Skin epidermis (tissue), 12 donors: ENCODE results near the gene UQCRC1.

ENCODE experiments used
- H3K27ac ChIP-seq, 21 experiments: fragments of 200-600 bp; sonication (generic) in 11 of 21; one replicate each; pipeline ENCODE4 v1.5.0; 2020; ENCODE audit warnings: mild to moderate bottlenecking in 3 of 21, inconsistent platforms in 2 of 21, moderate library complexity in 2 of 21
- H3K4me3 ChIP-seq, 7 experiments: fragments of 200-600 bp; sonication (generic) in 2 of 7; one replicate each; pipeline ENCODE4 v1.5.0; 2020; ENCODE audit warnings: inconsistent platforms in 2 of 7, mild to moderate bottlenecking in 2 of 7, moderate library complexity in 1 of 7

Gene UQCRC1

GRCh38 chr3:48600711-48601621, 8.5 kb downstream of the UQCRC1 start:
- peak overlapping the region in 6 of 21 experiments; percentile 3 to 78 (median 56) for H3K27ac ChIP-seq
- no peak overlapping the region for H3K4me3 ChIP-seq

GRCh38 chr3:48599509-48600285, 9.7 kb downstream of the UQCRC1 start:
- Histone ChIP-seq H3K4me3 (no peak overlapping the region), H3K27ac (peak overlapping the region in 15 of 21 experiments; percentile 39 to 95 (median 78))

GRCh38 chr3:48599077-48599501, 10.4 kb downstream of the UQCRC1 start:
- no peak overlapping the region for H3K4me3 ChIP-seq

GRCh38 chr3:48598323-48599076, 10.9 kb downstream of the UQCRC1 start:
- no peak overlapping the region for H3K4me3 ChIP-seq
- peak overlapping the region in 20 of 21 experiments; percentile 39 to 95 (median 76) for H3K27ac ChIP-seq

More at GRCh38 chr3:48599077-48599501, 10.4 kb downstream of the UQCRC1 start:
- peak overlapping the region in 20 of 21 experiments; percentile 39 to 95 (median 76) for H3K27ac ChIP-seq

GRCh38 chr3:48597408-48597800, 12.0 kb downstream of the UQCRC1 start:
- peak overlapping the region in 20 of 21 experiments; percentile 39 to 95 (median 76) for H3K27ac ChIP-seq
- H3K4me3 ChIP-seq: no peak overlapping the region

- H3K4me3 ChIP-seq: no peak overlapping the region
- H3K27ac ChIP-seq: peak overlapping the region in 19 of 21 experiments; percentile 39 to 95 (median 83)
Measured at GRCh38 chr3:48596676-48597407, 12.6 kb downstream of the UQCRC1 start.

- H3K27ac ChIP-seq: peak overlapping the region in 19 of 21 experiments; percentile 7 to 95 (median 83)
- no peak overlapping the region for H3K4me3 ChIP-seq
Measured at GRCh38 chr3:48596157-48596556, 13.3 kb downstream of the UQCRC1 start.

GRCh38 chr3:48595526-48596121, 13.8 kb downstream of the UQCRC1 start:
- H3K4me3 ChIP-seq: peak overlapping the region in 6 of 7 experiments; percentile 35 to 51 (median 50)

GRCh38 chr3:48595075-48595525, 14.3 kb downstream of the UQCRC1 start, which contains the start of gene COL7A1:
COL7A1 (minus strand) TSS chr3:48595329; CDS start chr3:48595159, 170 bp downstream.
- peak within 1 kb of the TSS in 20 of 21 experiments; percentile 40 to 95 (median 84) for H3K27ac ChIP-seq
- peak within 1 kb of the TSS; percentile 35 to 51 (median 49) for H3K4me3 ChIP-seq

More at GRCh38 chr3:48595526-48596121, 13.8 kb downstream of the UQCRC1 start:
- peak overlapping the region in 20 of 21 experiments; percentile 7 to 95 (median 84) for H3K27ac ChIP-seq

- Histone ChIP-seq H3K27ac (peak overlapping the region in 20 of 21 experiments; percentile 40 to 95 (median 84)), H3K4me3 (peak overlapping the region; percentile 35 to 51 (median 49))
Measured at GRCh38 chr3:48594417-48595049, 14.9 kb downstream of the UQCRC1 start.

- H3K27ac ChIP-seq: peak overlapping the region in 3 of 21 experiments; percentile 60 to 90 (median 84)
- H3K4me3 ChIP-seq: peak overlapping the region in 5 of 7 experiments; percentile 35 to 51 (median 49)
Measured at GRCh38 chr3:48593337-48593736, 16.1 kb downstream of the UQCRC1 start.

- Histone ChIP-seq H3K27ac (peak overlapping the region in 1 of 21 experiments; percentile 7), H3K4me3 (no peak overlapping the region)
Measured at GRCh38 chr3:48592519-48593087, 16.8 kb downstream of the UQCRC1 start.

GRCh38 chr3:48591886-48592518, 17.4 kb downstream of the UQCRC1 start:
- Histone ChIP-seq H3K27ac (peak overlapping the region in 1 of 21 experiments; percentile 14), H3K4me3 (no peak overlapping the region)

- H3K27ac ChIP-seq: peak overlapping the region in 1 of 21 experiments; percentile 14
- no peak overlapping the region for H3K4me3 ChIP-seq
Measured at GRCh38 chr3:48591436-48591835, 18.0 kb downstream of the UQCRC1 start.

- H3K27ac ChIP-seq: no peak overlapping the region
- H3K4me3 ChIP-seq: no peak overlapping the region
Measured at GRCh38 chr3:48588230-48588629, 21.2 kb downstream of the UQCRC1 start.

GRCh38 chr3:48587686-48588085, 21.8 kb downstream of the UQCRC1 start:
- Histone ChIP-seq H3K27ac (no peak overlapping the region), H3K4me3 (no peak overlapping the region)

- no peak overlapping the region for H3K4me3 ChIP-seq
- peak overlapping the region in 1 of 21 experiments; percentile 48 for H3K27ac ChIP-seq
Measured at GRCh38 chr3:48585411-48585810, 24.0 kb downstream of the UQCRC1 start.
